ENCODE data around the gene ZBTB16.

Gene ZBTB16

DNA sequence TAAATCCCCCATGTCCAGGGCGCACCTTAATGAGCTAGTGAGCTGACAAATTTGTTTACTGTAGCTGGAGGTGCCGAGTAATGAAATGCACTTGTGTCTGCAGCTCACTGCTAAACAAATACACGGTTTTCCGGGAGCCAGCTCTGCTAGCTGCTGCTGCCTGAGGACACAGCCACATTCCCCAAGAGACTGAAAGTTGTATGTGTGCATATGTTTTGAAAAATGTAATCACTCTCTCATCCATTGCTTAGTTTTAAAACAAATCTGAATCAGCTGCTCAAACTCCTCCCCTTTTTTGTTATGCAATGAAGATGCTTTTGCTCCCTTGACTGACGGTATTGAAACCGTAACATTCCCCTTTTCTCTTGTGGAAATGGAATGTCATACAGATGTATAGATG is 174.2 kb downstream of the ZBTB16 start:
- TF ChIP-seq, protein P1, sequence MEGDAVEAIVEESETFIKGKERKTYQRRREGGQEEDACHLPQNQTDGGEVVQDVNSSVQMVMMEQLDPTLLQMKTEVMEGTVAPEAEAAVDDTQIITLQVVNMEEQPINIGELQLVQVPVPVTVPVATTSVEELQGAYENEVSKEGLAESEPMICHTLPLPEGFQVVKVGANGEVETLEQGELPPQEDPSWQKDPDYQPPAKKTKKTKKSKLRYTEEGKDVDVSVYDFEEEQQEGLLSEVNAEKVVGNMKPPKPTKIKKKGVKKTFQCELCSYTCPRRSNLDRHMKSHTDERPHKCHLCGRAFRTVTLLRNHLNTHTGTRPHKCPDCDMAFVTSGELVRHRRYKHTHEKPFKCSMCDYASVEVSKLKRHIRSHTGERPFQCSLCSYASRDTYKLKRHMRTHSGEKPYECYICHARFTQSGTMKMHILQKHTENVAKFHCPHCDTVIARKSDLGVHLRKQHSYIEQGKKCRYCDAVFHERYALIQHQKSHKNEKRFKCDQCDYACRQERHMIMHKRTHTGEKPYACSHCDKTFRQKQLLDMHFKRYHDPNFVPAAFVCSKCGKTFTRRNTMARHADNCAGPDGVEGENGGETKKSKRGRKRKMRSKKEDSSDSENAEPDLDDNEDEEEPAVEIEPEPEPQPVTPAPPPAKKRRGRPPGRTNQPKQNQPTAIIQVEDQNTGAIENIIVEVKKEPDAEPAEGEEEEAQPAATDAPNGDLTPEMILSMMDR (IDR thresholded peaks at IDR 0.05; ENCODE audit: low read depth, low read length), result no peak
- Histone ChIP-seq H3K36me3 (no peaks in the 10 kb centered on the region), H3K27ac (no peak overlapping the region), H3K4me3 (ENCODE audit: low read depth, low read length) (no peak overlapping the region), H3K27me3 (ENCODE audit: insufficient read depth, low read depth, severe bottlenecking) (no peaks in the 10 kb centered on the region), H3K9me3 (ENCODE audit: severe bottlenecking) (no peaks in the 10 kb centered on the region)
- no peak for DNase-seq

DNA sequence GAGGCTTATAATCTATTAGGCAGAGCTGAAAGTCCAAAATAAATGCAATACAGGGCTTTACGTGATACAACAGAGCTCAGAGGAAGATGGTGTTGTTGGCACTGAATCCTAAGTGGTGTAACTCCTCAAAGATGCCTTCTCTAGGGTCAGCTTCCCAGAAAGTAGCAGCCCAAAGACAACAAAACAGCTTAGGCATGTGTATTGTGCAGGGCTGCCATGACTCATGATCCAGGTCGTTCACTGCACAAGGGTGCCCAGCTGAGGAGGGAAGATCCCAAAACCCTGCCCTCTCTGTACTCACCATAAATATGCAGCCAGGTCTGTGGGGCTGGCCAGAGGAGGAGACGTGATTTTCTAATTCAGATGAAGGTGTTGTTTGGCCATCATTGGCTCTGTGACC is 177.3 kb downstream of the ZBTB16 start:
- TF ChIP-seq, protein P1 (IDR thresholded peaks at IDR 0.05; ENCODE audit: low read depth, low read length), result no peak

DNA sequence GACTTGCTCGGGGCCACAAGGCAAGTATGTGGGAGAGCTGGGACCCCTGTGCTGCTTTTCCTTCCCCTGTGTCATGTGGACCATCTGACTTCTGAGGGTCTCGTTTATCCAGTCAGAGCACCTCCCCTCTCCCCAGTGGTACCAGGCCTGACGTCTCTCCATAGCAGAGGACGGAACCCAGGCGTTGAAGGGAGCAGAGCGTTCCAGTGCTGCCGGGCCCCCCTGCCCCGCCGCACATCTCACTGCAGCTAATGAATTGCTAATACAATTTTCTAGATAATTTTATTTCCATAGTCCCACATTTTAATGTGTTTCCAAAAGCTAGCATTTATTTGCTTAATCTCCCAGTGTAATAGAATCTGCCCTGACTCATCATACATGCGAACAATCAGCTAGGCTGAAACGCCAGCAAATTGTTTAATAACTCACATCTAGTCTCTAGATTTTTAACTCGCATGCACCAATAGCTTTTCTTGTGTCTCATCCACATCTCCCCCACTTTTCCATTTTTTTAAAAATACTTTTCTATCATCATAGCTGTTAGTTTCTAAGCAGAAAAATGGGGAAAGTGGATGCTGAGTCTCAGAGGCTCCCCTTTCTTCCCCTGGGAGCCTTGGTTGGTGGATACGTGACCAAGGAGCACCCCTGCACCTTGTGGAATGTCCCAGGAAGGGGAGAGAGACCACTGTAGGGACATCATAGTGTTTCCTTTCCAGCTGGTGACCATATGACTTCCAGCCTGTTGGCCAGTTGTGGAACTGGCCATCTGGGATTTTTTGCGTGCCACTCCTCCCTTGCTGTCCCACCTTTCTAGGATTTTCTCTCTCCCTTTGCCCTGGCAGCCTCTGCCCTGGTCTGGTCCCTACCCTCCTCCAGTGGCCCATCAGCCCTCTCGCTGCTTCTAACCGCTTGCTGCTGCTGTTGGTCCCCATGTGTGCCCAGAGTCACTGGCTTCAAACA is 178.1 kb downstream of the ZBTB16 start:
- DNase-seq, result no peak
- Histone ChIP-seq H3K36me3 (no peaks in the 10 kb centered on the region), H3K27me3 (ENCODE audit: insufficient read depth, low read depth, severe bottlenecking) (no peaks in the 10 kb centered on the region), H3K9me3 (ENCODE audit: severe bottlenecking) (no peaks in the 10 kb centered on the region), H3K4me3 (ENCODE audit: low read depth, low read length) (no peak overlapping the region), H3K27ac (no peak overlapping the region)
- TF ChIP-seq, protein P1 (IDR thresholded peaks at IDR 0.05; ENCODE audit: low read depth, low read length), result no peak

More for the DNA sequence above, 177.3 kb downstream of the ZBTB16 start:
- no peak overlapping the region for H3K27ac ChIP-seq
- H3K4me3 ChIP-seq (ENCODE audit: low read depth, low read length), result no peak overlapping the region
- H3K27me3 ChIP-seq (ENCODE audit: insufficient read depth, low read depth, severe bottlenecking), result no peaks in the 10 kb centered on the region
- H3K36me3 ChIP-seq, result no peaks in the 10 kb centered on the region
- no peak for DNase-seq
- H3K9me3 ChIP-seq (ENCODE audit: severe bottlenecking), result no peaks in the 10 kb centered on the region

DNA sequence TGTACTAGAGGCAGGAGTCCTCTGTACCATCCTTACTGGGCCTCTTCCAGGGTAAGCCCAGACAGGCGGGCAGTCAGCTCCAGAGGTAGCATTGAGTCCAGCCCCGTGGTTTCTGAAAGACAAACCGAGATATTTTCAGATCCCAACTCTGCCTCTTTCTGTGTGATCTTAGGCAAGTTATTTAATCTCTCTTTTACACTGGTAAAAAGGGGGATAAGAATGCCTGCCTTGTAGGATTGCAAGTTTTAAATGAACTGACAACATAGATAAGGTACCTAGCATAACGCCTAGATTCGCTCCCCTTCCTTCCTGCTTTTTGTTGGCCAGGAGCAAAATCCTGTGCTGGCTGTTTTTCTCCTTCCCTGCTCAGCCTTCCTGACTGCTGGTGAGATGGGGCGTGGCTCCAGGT is 180.2 kb downstream of the ZBTB16 start:
- TF ChIP-seq, protein P1 (IDR thresholded peaks at IDR 0.05; ENCODE audit: low read depth, low read length), result no peak
- Histone ChIP-seq H3K4me3 (ENCODE audit: low read depth, low read length) (no peak overlapping the region), H3K27me3 (ENCODE audit: insufficient read depth, low read depth, severe bottlenecking) (no peaks in the 10 kb centered on the region), H3K27ac (peak overlapping the region; percentile 73), H3K9me3 (ENCODE audit: severe bottlenecking) (no peaks in the 10 kb centered on the region), H3K36me3 (no peaks in the 10 kb centered on the region)
- no peak for DNase-seq

DNA sequence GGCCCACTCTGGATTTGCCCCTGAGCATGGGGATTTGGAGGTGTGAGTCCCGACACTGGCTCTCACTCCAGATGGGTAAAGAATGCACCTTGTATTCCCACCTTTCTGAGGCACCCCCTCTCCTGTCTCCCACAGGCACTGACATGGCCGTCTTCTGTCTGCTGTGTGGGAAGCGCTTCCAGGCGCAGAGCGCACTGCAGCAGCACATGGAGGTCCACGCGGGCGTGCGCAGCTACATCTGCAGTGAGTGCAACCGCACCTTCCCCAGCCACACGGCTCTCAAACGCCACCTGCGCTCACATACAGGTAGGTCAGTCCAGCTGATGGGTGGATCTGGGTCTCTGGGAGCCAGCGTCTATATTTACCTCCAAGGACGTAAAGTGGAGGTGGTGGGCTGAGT is 182.5 kb downstream of the ZBTB16 start:
- Histone ChIP-seq H3K9me3 (ENCODE audit: severe bottlenecking) (no peaks in the 10 kb centered on the region), H3K4me3 (ENCODE audit: low read depth, low read length) (no peak overlapping the region), H3K27ac (no peak overlapping the region), H3K36me3 (no peaks in the 10 kb centered on the region), H3K27me3 (ENCODE audit: insufficient read depth, low read depth, severe bottlenecking) (no peaks in the 10 kb centered on the region)
- TF ChIP-seq, protein P1 (IDR thresholded peaks at IDR 0.05; ENCODE audit: low read depth, low read length), result no peak
- DNase-seq, result no peak

Data from WERI-Rb-1 (cell line).